Smooth muscle cell (in vitro differentiated cells): ENCODE results near the gene GUCY1A2. TPM values are rescaled to one million over a fixed set of nuclear protein-coding genes. Genes with fewer than 3 reads are reported as not detected.
"Not testable (repeated sequence)": the region's sequence is repeated elsewhere in the genome, so short reads cannot be mapped to it uniquely, and the experiment has no call there.

Experiments used
- DNase-seq: peaks from one replicate; lab custom pipeline; 2025; ENCODE audit not compliant: unreplicated experiment; lab: John Stamatoyannopoulos, UW
- H2AFZ ChIP-seq: fragments of 200-600 bp; sonication (generic); 2 replicates; pipeline ENCODE4 v1.6.0; 2016; ENCODE audit warnings: antibody characterized with exemption, low read depth, mild to moderate bottlenecking
- H3F3A ChIP-seq: fragments of 200-600 bp; sonication (generic); 2 replicates; pipeline ENCODE4 v1.6.0; 2017; ENCODE audit warnings: antibody characterized with exemption, low read depth
- H3K27ac ChIP-seq: fragments of 200-600 bp; sonication (generic); 2 replicates; pipeline ENCODE4 v1.5.1; 2016; ENCODE audit warnings: low read depth, mild to moderate bottlenecking
- H3K27me3 ChIP-seq: fragments of 200-600 bp; sonication (generic); 2 replicates; pipeline ENCODE4 v1.6.1; 2016; ENCODE audit warnings: low read depth, mild to moderate bottlenecking
- H3K36me3 ChIP-seq: fragments of 200-600 bp; sonication (generic); 2 replicates; pipeline ENCODE4 v1.5.1; 2016; ENCODE audit warnings: low read depth
- H3K4me1 ChIP-seq: fragments of 200-600 bp; sonication (generic); 2 replicates; pipeline ENCODE4 v1.5.1; 2016; ENCODE audit warnings: low read depth
- H3K4me2 ChIP-seq: fragments of 200-600 bp; sonication (generic); 2 replicates; pipeline ENCODE4 v1.6.0; 2016; ENCODE audit warnings: mild to moderate bottlenecking
- H3K4me3 ChIP-seq: fragments of 200-600 bp; sonication (generic); 2 replicates; pipeline ENCODE4 v1.5.1; 2016; ENCODE audit warnings: mild to moderate bottlenecking
- H3K79me2 ChIP-seq: fragments of 200-600 bp; sonication (generic); 2 replicates; pipeline ENCODE4 v1.6.0; 2016; ENCODE audit warnings: low read depth, mild to moderate bottlenecking
- H3K9ac ChIP-seq: fragments of 200-600 bp; sonication (generic); 2 replicates; pipeline ENCODE4 v1.6.0; 2016; ENCODE audit warnings: low read depth
- H3K9me3 ChIP-seq: fragments of 200-600 bp; sonication (generic); replicated peaks from 2 replicates; pipeline ENCODE4 v1.5.1; 2016; ENCODE audit warnings: low read depth
- H4K20me1 ChIP-seq: fragments of 200-600 bp; sonication (generic); 2 replicates; pipeline ENCODE4 v1.6.0; 2016; ENCODE audit warnings: low read depth
- CTCF ChIP-seq: fragments of 200-600 bp; sonication (generic); IDR thresholded peaks from 2 replicates; pipeline ENCODE4 v1.5.1; 2017; ENCODE audit warnings: borderline replicate concordance, mild to moderate bottlenecking, antibody characterized with exemption; ENCODE audit not compliant: insufficient read depth, poor library complexity, severe bottlenecking
- WGBS: methylation state at CpG from one replicate; pipeline ENCODE4 v1.1.7; 2016; ENCODE audit warnings: low lambda C conversion rate; 5-methylcytosine and 5-hydroxymethylcytosine counted together
- polyA plus RNA-seq: library from polyadenylated mRNA; unstranded; fragments of >200 nt; fragmentation: Nextera tagmentation; extraction: Ambion mirVana; gene quantifications from 2 replicates; pipeline ENCODE4 v1.2.1, GENCODE V29; 2016
- total RNA-seq: library from RNA; depleted of rRNA; stranded (reverse); fragments of >200 nt; gene quantifications from 2 replicates; pipeline ENCODE4 v1.2.3, GENCODE V29; 2014

The GUCY1A2 gene
- total and polyA plus RNA-seq, 2 experiments from 2014 or later = 0.08 to 1.1 TPM

GRCh38 chr11:106828976-106829375, 189.3 kb downstream of the GUCY1A2 start:
- H2AFZ ChIP-seq = no peak overlapping the region
- no peak overlapping the region for H3K4me2 ChIP-seq
- no peaks in the 10 kb centered on the region for H3K36me3 ChIP-seq
- no peaks in the 10 kb centered on the region for H4K20me1 ChIP-seq
- H3F3A ChIP-seq = no peaks in the 10 kb centered on the region
- H3K9me3 ChIP-seq = no peaks in the 10 kb centered on the region
- no peaks in the 10 kb centered on the region for H3K79me2 ChIP-seq
- no peak for TF ChIP-seq CTCF
- H3K27ac ChIP-seq = no peak overlapping the region
- H3K4me3 ChIP-seq = no peak overlapping the region
- no peak for DNase-seq
- 74% methylated on average over 5 of the region's 5 CpGs for WGBS
- no peaks in the 10 kb centered on the region for H3K27me3 ChIP-seq
- H3K9ac ChIP-seq = no peak overlapping the region
- no peaks in the 10 kb centered on the region for H3K4me1 ChIP-seq

GRCh38 chr11:106828576-106828975, 189.7 kb downstream of the GUCY1A2 start:
- Histone ChIP-seq H3K27ac (no peak overlapping the region), H2AFZ (no peak overlapping the region), H3K36me3 (no peaks in the 10 kb centered on the region), H3K79me2 (no peaks in the 10 kb centered on the region), H3K4me1 (no peaks in the 10 kb centered on the region), H3K27me3 (no peaks in the 10 kb centered on the region), H4K20me1 (no peaks in the 10 kb centered on the region), H3F3A (no peaks in the 10 kb centered on the region), H3K4me2 (no peak overlapping the region), H3K9ac (no peak overlapping the region), H3K4me3 (no peak overlapping the region), H3K9me3 (no peaks in the 10 kb centered on the region)
- WGBS = 83% methylated on average over 3 of the region's 3 CpGs
- no peak for DNase-seq
- TF ChIP-seq CTCF = no peak

GRCh38 chr11:106827687-106828086, 190.6 kb downstream of the GUCY1A2 start:
- H4K20me1 ChIP-seq = no peaks in the 10 kb centered on the region
- no peak for TF ChIP-seq CTCF
- no peaks in the 10 kb centered on the region for H3K27me3 ChIP-seq
- DNase-seq = no peak
- H3K9me3 ChIP-seq = no peaks in the 10 kb centered on the region
- 96% methylated on average over 21 of the region's 21 CpGs for WGBS
- no peak overlapping the region for H3K9ac ChIP-seq
- no peaks in the 10 kb centered on the region for H3K4me1 ChIP-seq
- no peaks in the 10 kb centered on the region for H3F3A ChIP-seq
- no peak overlapping the region for H2AFZ ChIP-seq
- H3K4me2 ChIP-seq = no peak overlapping the region
- no peak overlapping the region for H3K4me3 ChIP-seq
- no peaks in the 10 kb centered on the region for H3K79me2 ChIP-seq
- no peaks in the 10 kb centered on the region for H3K36me3 ChIP-seq
- H3K27ac ChIP-seq = no peak overlapping the region

- WGBS = 91% methylated on average over 3 of the region's 3 CpGs
- not testable (repeated sequence) for H3K27ac ChIP-seq, H3K4me2 ChIP-seq, DNase-seq, H3K4me3 ChIP-seq, H3K36me3 ChIP-seq, H4K20me1 ChIP-seq, H3K9ac ChIP-seq, H3K79me2 ChIP-seq, H3K9me3 ChIP-seq, H3K4me1 ChIP-seq, H2AFZ ChIP-seq, H3F3A ChIP-seq, H3K27me3 ChIP-seq
Observed at GRCh38 chr11:106826558-106826957, 191.7 kb downstream of the GUCY1A2 start.
